HG02970 (cell line): ENCODE measurements around the gene NUDT2.
"Not testable (repeated sequence)": the region's sequence is repeated elsewhere in the genome, so short reads cannot be mapped to it uniquely, and the experiment has no call there.

Source experiments
- ATAC-seq: cut with Tn5 transposase; IDR thresholded peaks from one replicate; pipeline ENCODE4 v1.9.1; 2021; ENCODE audit warnings: mild to moderate bottlenecking, moderate library complexity, moderate number of reproducible peaks; ENCODE audit not compliant: unreplicated experiment, low FRiP score

Gene NUDT2

GRCh38 chr9:34368796-34369195 is 39.4 kb downstream of the NUDT2 start:
- not testable (repeated sequence) for ATAC-seq

- ATAC-seq = no peak
Observed at GRCh38 chr9:34369636-34370035, 40.3 kb downstream of the NUDT2 start.

- ATAC-seq = no peak
Observed at GRCh38 chr9:34370335-34370969, 41.1 kb downstream of the NUDT2 start.

GRCh38 chr9:34370970-34371880 is 41.9 kb downstream of the NUDT2 start:
- ATAC-seq = no peak

GRCh38 chr9:34371886-34372466 is 42.6 kb downstream of the NUDT2 start:
- ATAC-seq = no peak

- no peak for ATAC-seq
Observed at GRCh38 chr9:34372467-34373011, 43.2 kb downstream of the NUDT2 start.

GRCh38 chr9:34373749-34374148 is 44.4 kb downstream of the NUDT2 start:
- no peak for ATAC-seq

GRCh38 chr9:34374339-34374738 is 45.0 kb downstream of the NUDT2 start:
- no peak for ATAC-seq

- ATAC-seq = no peak
Observed at GRCh38 chr9:34374905-34375552, 45.7 kb downstream of the NUDT2 start.

GRCh38 chr9:34375901-34376595 is 46.7 kb downstream of the NUDT2 start:
- no peak for ATAC-seq

- peak; percentile 77 for ATAC-seq
Observed at GRCh38 chr9:34376596-34377403, 47.4 kb downstream of the NUDT2 start, which contains the start of gene MYORG. MYORG (minus strand) TSS chr9:34376898; CDS start chr9:34372943, 3,955 bp downstream.

- no peak for ATAC-seq
Observed at GRCh38 chr9:34377404-34377746, 48.0 kb downstream of the NUDT2 start.

GRCh38 chr9:34378376-34379060 is 49.1 kb downstream of the NUDT2 start:
- ATAC-seq = no peak

GRCh38 chr9:34379334-34380033 is 50.1 kb downstream of the NUDT2 start:
- no peak for ATAC-seq

GRCh38 chr9:34380034-34380510 is 50.7 kb downstream of the NUDT2 start:
- ATAC-seq = no peak

GRCh38 chr9:34380511-34381315 is 51.3 kb downstream of the NUDT2 start:
- ATAC-seq = no peak

GRCh38 chr9:34381323-34381722 is 52.0 kb downstream of the NUDT2 start:
- ATAC-seq = no peak
